Neural progenitor cell (in vitro differentiated cells): ENCODE results near the gene PAX5. TPM values are rescaled to one million over a fixed set of nuclear protein-coding genes. Genes with fewer than 3 reads are reported as not detected.
"Not testable (repeated sequence)": the region's sequence is repeated elsewhere in the genome, so short reads cannot be mapped to it uniquely, and the experiment has no call there.

ENCODE experiments used
- DNase-seq: peaks from one replicate; pipeline ENCODE4 v3.0.0-alpha.2; 2016; ENCODE audit warnings: low spot score
- H2AFZ ChIP-seq: fragments of 200-600 bp; sonication (generic); replicated peaks from 2 replicates; pipeline ENCODE4 v1.6.1; 2016; ENCODE audit warnings: antibody characterized with exemption
- H3F3A ChIP-seq: fragments of 200-600 bp; sonication (generic); 2 replicates; pipeline ENCODE4 v1.6.1; 2016; ENCODE audit warnings: antibody characterized with exemption, low read depth
- H3K27ac ChIP-seq: fragments of 200-600 bp; sonication (generic); 2 replicates; pipeline ENCODE4 v1.5.1; 2016; ENCODE audit warnings: mild to moderate bottlenecking
- H3K27me3 ChIP-seq: fragments of 200-600 bp; sonication (generic); 2 replicates; pipeline ENCODE4 v1.6.1; 2016; ENCODE audit warnings: mild to moderate bottlenecking, moderate library complexity
- H3K36me3 ChIP-seq: fragments of 200-600 bp; sonication (generic); 2 replicates; pipeline ENCODE4 v1.5.1; 2016
- H3K4me1 ChIP-seq: fragments of 200-600 bp; sonication (generic); 2 replicates; pipeline ENCODE4 v1.6.1; 2016; ENCODE audit warnings: mixed run types
- H3K4me2 ChIP-seq: fragments of 200-600 bp; sonication (generic); 2 replicates; pipeline ENCODE4 v1.6.1; 2016
- H3K4me3 ChIP-seq: fragments of 200-600 bp; sonication (generic); 2 replicates; pipeline ENCODE4 v1.5.1; 2016
- H3K79me2 ChIP-seq: fragments of 200-600 bp; sonication (generic); 2 replicates; pipeline ENCODE4 v1.6.1; 2016; ENCODE audit warnings: low read depth
- H3K9ac ChIP-seq: fragments of 200-600 bp; sonication (generic); 2 replicates; pipeline ENCODE4 v1.6.1; 2016
- H3K9me3 ChIP-seq: fragments of 200-600 bp; sonication (generic); 2 replicates; pipeline ENCODE4 v1.5.1; 2016; ENCODE audit warnings: low read depth
- H4K20me1 ChIP-seq: fragments of 200-600 bp; sonication (generic); 2 replicates; pipeline ENCODE4 v1.6.1; 2016; ENCODE audit warnings: low read depth
- H3K27ac Mint-ChIP-seq: 3 replicates; pipeline ENCODE4 v1.8.0; 2021; ENCODE audit warnings: mixed read lengths
- H3K27me3 Mint-ChIP-seq: 2 replicates; pipeline ENCODE4 v1.8.0; 2022; ENCODE audit warnings: low read depth, mild to moderate bottlenecking, inconsistent platforms, moderate library complexity, mixed read lengths; ENCODE audit not compliant: insufficient read depth
- H3K36me3 Mint-ChIP-seq: 3 replicates; pipeline ENCODE4 v1.8.0; 2021; ENCODE audit warnings: mixed read lengths
- H3K4me1 Mint-ChIP-seq: 3 replicates; pipeline ENCODE4 v1.8.0; 2021; ENCODE audit warnings: mixed read lengths
- H3K4me3 Mint-ChIP-seq: 3 replicates; pipeline ENCODE4 v1.8.0; 2021; ENCODE audit warnings: mild to moderate bottlenecking, moderate library complexity, mixed read lengths
- H3K9me3 Mint-ChIP-seq: 3 replicates; pipeline ENCODE4 v1.8.0; 2020; ENCODE audit warnings: mixed read lengths
- EZH2 ChIP-seq: fragments of 200-600 bp; sonication (generic); IDR thresholded peaks from 2 replicates; pipeline ENCODE4 v1.6.1; 2017; ENCODE audit warnings: antibody characterized with exemption, mild to moderate bottlenecking, moderate library complexity
- EZH2phosphoT487 ChIP-seq: fragments of 200-600 bp; sonication (generic); IDR thresholded peaks from 2 replicates; pipeline ENCODE4 v1.6.1; 2017; ENCODE audit warnings: antibody characterized with exemption
- total RNA-seq: library from RNA; depleted of rRNA; stranded (reverse); fragments of >200 nt; gene quantifications from 2 replicates; pipeline ENCODE4 v1.2.3, GENCODE V29; 2015; ENCODE audit warnings: low replicate concordance
- TF ChIP-seq, protein P1 (sequence below): fragments of 200-600 bp; sonication (generic); IDR thresholded peaks from 2 replicates; pipeline ENCODE4 v1.5.1; 2017; ENCODE audit warnings: antibody characterized with exemption, mild to moderate bottlenecking

PAX5 gene
- total RNA-seq, 1 donor from 2014 or later: not detected

DNA sequence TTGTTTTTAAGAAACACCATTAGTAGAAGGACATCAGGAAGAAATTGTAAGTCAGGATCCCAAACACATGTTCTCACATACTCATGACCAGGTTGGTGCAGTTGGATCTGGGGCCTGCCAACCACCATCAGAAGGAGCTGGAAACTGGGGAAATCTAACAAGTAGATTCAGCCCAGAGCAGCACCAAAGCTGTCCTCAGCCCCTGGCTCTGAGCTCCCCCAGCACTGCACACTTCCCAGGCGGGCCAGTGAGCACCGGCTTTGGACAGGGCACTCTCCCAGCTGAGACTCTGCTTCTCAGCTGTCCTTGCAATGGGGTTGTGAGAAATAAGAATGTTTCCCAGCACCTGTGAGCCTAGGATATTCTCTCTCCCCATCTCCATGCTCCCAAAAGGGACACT lies 162.5 kb downstream of the PAX5 start:
- TF ChIP-seq EZH2phosphoT487 (no peak), EZH2 (no peak)
- TF ChIP-seq, protein P1, sequence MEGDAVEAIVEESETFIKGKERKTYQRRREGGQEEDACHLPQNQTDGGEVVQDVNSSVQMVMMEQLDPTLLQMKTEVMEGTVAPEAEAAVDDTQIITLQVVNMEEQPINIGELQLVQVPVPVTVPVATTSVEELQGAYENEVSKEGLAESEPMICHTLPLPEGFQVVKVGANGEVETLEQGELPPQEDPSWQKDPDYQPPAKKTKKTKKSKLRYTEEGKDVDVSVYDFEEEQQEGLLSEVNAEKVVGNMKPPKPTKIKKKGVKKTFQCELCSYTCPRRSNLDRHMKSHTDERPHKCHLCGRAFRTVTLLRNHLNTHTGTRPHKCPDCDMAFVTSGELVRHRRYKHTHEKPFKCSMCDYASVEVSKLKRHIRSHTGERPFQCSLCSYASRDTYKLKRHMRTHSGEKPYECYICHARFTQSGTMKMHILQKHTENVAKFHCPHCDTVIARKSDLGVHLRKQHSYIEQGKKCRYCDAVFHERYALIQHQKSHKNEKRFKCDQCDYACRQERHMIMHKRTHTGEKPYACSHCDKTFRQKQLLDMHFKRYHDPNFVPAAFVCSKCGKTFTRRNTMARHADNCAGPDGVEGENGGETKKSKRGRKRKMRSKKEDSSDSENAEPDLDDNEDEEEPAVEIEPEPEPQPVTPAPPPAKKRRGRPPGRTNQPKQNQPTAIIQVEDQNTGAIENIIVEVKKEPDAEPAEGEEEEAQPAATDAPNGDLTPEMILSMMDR: no peak
- Mint-ChIP-seq H3K27ac (peak overlapping the region; percentile 84), H3K4me1 (peaks cover 27% of the 10 kb centered on the region), H3K27me3 (peaks cover 5% of the 10 kb centered on the region), H3K36me3 (peaks cover 10% of the 10 kb centered on the region), H3K4me3 (no peak overlapping the region), H3K9me3 (peaks cover 3% of the 10 kb centered on the region)
- Histone ChIP-seq H4K20me1 (peaks cover 2% of the 10 kb centered on the region), H2AFZ (no peak overlapping the region), H3K4me3 (no peak overlapping the region), H3K27ac (no peak overlapping the region), H3K9me3 (no peaks in the 10 kb centered on the region), H3K79me2 (no peaks in the 10 kb centered on the region), H3K27me3 (peaks cover 10% of the 10 kb centered on the region), H3K36me3 (no peaks in the 10 kb centered on the region), H3K4me2 (no peak overlapping the region), H3K4me1 (peaks cover 5% of the 10 kb centered on the region), H3K9ac (no peak overlapping the region), H3F3A (no peaks in the 10 kb centered on the region)
- DNase-seq: no peak

DNA sequence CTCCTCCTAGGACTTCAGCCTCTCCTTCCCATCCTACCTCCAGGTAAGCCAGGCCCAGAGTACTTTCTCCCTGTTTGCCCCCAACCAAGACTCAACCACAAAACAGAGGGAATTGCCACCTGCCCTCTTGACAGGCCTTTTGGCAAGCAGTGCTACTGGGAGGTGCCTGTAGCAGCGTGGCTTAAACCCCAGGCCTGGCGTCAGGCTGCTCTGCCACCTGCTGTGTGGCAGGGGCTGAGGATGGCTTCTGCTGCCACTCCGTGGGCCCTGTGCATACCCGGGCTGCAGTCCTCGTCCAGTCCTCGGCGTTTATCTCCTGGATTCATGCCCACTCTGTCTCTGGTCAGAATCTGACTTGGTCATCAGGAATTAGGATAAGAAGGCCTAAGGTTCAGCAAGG lies 163.1 kb downstream of the PAX5 start:
- H3K9me3 ChIP-seq: no peaks in the 10 kb centered on the region
- peaks cover 5% of the 10 kb centered on the region for H3K4me1 ChIP-seq
- Mint-ChIP-seq H3K27me3 (peaks cover 5% of the 10 kb centered on the region), H3K4me3 (no peak overlapping the region), H3K27ac (no peak overlapping the region), H3K9me3 (peaks cover 3% of the 10 kb centered on the region), H3K36me3 (peaks cover 10% of the 10 kb centered on the region), H3K4me1 (peaks cover 27% of the 10 kb centered on the region)
- no peaks in the 10 kb centered on the region for H3K36me3 ChIP-seq
- H2AFZ ChIP-seq: no peak overlapping the region
- H3K4me3 ChIP-seq: no peak overlapping the region
- no peaks in the 10 kb centered on the region for H3K79me2 ChIP-seq
- peaks cover 2% of the 10 kb centered on the region for H4K20me1 ChIP-seq
- no peak overlapping the region for H3K27ac ChIP-seq
- H3F3A ChIP-seq: no peaks in the 10 kb centered on the region
- TF ChIP-seq EZH2phosphoT487 (no peak), EZH2 (no peak)
- TF ChIP-seq, protein P1: no peak
- H3K27me3 ChIP-seq: peaks cover 15% of the 10 kb centered on the region
- no peak overlapping the region for H3K4me2 ChIP-seq
- no peak for DNase-seq
- no peak overlapping the region for H3K9ac ChIP-seq

DNA sequence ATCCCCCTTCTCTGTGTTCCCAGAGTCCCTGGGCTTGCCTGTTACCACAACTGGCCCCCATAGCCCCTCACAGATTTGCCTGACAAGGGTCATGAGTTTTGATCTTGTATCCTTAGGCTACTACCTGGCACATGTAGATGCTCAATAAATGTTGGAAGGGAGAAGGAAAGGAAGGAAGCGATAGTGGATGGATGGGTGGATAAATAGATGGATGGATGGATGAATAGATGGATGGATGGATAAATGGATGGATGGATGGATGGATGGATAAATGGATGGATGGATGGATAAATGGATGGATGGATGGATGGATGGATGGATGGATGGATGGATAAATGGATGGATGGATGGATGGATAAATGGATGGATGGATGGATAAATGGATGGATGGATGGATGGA lies 164.5 kb downstream of the PAX5 start:
- H3K27ac Mint-ChIP-seq, H3K79me2 ChIP-seq, H3K4me3 ChIP-seq, H3F3A ChIP-seq, H3K9me3 Mint-ChIP-seq, H3K27ac ChIP-seq, H3K36me3 Mint-ChIP-seq, H2AFZ ChIP-seq, H3K4me1 ChIP-seq, H3K27me3 Mint-ChIP-seq, H3K9me3 ChIP-seq, H3K36me3 ChIP-seq, H3K4me2 ChIP-seq, H3K9ac ChIP-seq, H4K20me1 ChIP-seq, DNase-seq: not testable (repeated sequence)
- H3K4me1 Mint-ChIP-seq: peaks cover 40% of the 10 kb centered on the region
- H3K4me3 Mint-ChIP-seq: peak overlapping the region; percentile 36
- peaks cover 28% of the 10 kb centered on the region for H3K27me3 ChIP-seq

DNA sequence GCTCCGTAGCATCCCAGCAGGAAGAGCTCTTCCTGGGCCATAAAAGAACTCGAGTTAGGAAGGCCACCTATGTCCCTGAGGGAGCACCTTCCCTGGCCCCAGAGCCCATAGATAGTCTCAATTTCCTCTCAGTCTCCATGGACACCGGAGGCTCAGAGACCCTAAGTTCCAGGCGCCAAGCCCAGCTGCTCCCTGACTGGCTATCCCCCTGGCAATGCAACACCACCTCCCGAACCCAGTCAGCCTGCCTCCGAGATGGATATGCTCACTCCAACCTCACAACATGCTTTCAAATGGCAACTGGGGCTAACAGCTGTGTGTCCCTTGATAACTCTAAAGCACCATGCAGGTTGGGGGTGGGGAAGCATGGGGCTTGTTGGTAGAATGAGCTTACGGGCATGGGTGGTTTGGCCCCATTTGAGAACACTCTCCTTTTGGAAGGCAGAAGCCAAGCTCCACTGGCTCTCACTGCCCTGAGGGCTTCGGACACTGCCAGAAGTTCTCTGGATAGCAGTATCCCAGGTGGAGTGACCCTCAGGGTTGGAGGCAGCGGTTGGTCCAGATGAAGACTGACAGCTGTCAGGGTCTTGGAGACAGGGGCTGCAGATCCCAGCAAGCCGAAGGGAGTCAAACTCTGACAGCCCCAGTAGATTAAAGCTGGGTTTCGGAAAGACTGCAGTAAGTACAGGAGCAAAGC lies 165.3 kb downstream of the PAX5 start:
- H3K36me3 Mint-ChIP-seq: peaks cover 5% of the 10 kb centered on the region
- Histone ChIP-seq H3K4me1 (peaks cover 10% of the 10 kb centered on the region), H2AFZ (no peak overlapping the region), H3K36me3 (no peaks in the 10 kb centered on the region), H3K9ac (no peak overlapping the region), H3F3A (no peaks in the 10 kb centered on the region), H3K9me3 (no peaks in the 10 kb centered on the region), H3K27ac (no peak overlapping the region), H3K27me3 (peaks cover 37% of the 10 kb centered on the region), H3K79me2 (no peaks in the 10 kb centered on the region), H4K20me1 (peaks cover 2% of the 10 kb centered on the region), H3K4me3 (no peak overlapping the region), H3K4me2 (no peak overlapping the region)
- peaks cover 5% of the 10 kb centered on the region for H3K27me3 Mint-ChIP-seq
- TF ChIP-seq EZH2 (no peak), EZH2phosphoT487 (no peak)
- TF ChIP-seq, protein P1: no peak
- DNase-seq: no peak
- no peak overlapping the region for H3K4me3 Mint-ChIP-seq
- no peaks in the 10 kb centered on the region for H3K9me3 Mint-ChIP-seq
- no peak overlapping the region for H3K27ac Mint-ChIP-seq
- H3K4me1 Mint-ChIP-seq: peaks cover 43% of the 10 kb centered on the region
